Activated CD4-positive, alpha-beta T cell treated with anti-CD3 and anti-CD28 coated beads, Interleukin-2, amount 50 U/mL, for 24 hours (primary cell): ENCODE measurements around the gene MNS1.
"Not testable (repeated sequence)": the region's sequence is repeated elsewhere in the genome, so short reads cannot be mapped to it uniquely, and the experiment has no call there.

Source experiments
- DNase-seq, 2 donors: peaks; one replicate each; pipeline ENCODE4 v3.0.0-alpha.2; 2020; ENCODE audit warnings: low read depth in 1 of 2, low spot score in 1 of 2

Gene MNS1

DNA sequence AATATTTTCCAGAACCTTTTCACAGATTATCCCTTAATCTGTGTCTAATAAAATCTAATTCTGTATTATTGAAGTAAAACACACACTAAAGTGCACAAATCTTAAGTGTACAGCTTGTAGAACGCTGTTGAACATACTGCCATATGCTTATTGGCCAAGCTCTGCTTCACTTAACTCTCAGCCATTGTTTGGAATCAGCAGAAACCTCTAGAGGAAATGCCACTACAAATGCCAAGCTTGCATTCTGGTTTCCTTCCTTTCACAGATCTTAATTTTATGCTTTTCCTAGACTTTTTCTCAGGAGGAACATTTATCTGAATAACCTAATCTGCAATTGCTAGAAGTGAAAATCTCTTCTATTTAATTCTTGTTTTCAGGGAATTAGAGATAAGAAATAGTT is 10.1 kb downstream of the MNS1 start:
- no peak for DNase-seq

DNA sequence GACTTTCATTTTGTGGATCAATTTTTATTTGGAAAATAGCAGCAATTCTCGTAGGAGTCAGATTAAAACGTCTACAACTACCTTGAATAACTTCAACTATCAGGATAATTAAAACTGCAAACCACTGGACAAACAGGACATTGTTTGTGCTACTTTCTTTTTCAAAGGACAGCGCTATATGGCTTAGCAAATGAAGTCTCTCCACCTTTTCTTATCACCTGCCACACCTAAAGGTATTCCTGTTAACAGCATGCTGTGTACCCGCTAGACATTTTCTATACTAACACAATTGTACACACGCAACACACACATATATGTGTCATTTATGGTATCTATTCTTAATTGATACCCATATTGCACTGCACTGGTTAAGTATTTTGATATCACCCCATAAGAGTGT is 19.2 kb downstream of the MNS1 start:
- DNase-seq, result no peak

DNA sequence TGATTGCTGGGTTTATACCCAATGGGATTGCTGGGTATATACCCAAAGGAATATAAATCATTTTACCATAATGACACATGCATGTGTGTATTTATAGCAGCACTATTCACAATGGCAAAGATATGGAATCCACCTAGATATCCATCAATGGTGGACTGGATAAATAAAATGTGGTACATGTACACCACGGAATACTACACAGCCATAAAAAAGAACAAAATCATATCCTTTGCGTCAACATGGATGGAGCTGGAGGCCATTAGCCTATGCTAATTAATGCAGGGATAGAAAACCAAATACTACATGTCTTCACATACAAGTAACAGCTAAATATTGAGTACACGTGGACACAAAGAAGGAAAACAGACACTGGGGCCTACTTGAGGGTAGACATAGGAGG is 22.6 kb downstream of the MNS1 start:
- DNase-seq, result no peak

DNA sequence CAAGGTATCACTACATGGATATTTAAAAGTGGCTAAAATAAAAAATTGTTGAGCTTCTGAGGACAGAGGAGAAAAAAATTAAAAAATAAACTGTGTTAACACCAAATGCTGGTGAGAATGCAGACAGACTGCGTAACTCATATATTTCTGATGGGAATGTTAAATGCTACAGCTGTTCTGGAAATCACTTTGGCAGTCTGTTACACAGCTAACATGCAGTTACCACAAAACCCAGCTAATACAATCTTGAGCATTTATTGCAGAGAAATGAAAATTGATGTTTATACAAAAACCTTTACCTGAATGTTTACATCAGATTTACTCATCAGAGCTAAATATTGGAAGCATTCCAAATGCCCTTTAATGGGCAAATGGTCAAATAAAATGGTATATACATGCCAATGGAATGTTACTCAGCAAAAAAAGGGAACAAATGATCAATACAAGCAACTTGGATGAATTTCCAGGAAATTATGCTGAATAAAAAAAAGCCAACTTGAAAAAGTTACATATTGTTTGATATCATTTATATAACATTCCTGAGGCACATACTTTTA is 24.6 kb downstream of the MNS1 start:
- DNase-seq, result no peak

DNA sequence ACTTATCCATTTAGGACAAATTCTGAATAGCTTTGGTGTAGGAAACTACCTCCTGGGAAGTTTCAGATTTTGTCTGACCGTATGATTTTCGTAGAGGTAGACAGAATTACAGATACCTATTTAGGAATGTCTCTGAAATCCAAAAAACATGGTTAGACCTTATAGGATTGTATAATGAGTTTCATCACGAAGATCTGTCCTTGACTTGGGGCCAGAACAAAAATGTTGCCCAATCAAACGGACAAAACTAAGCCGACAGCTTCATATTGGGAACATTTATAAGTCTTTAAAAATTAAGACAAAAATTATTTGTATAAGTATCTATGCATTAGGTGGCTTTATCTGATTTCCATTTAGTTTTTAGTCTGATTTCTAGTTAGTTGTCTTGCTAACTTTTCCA is 32.6 kb downstream of the MNS1 start:
- no peak for DNase-seq

DNA sequence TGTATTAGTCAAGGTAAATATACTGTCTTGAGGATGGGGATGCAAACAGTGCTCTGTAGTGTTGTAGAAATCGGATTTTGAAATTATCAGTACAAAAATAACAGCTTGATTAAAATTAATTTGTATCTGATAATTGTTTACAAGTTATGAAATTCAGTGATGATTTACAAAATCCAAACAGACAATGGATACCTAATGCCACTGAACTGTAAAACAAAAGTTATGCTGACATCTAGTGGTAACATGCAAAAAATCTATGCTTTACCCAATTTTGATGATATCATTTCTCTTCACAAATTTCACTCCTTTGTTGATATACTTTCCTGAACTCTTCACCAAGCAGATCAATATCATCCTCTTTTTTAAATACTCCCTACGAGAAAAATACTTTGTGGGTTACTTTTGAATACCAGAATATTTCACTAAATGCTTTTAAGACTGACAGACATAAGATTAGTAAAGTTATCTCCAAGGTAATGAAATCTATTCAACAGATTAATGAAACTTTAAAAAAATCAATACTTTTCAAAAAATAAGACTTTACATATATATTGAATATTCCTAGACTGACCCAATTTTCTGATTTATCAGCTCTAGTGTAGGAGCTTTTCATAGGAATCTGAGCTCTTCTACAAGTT is 36.0 kb downstream of the MNS1 start:
- DNase-seq, result no peak

DNA sequence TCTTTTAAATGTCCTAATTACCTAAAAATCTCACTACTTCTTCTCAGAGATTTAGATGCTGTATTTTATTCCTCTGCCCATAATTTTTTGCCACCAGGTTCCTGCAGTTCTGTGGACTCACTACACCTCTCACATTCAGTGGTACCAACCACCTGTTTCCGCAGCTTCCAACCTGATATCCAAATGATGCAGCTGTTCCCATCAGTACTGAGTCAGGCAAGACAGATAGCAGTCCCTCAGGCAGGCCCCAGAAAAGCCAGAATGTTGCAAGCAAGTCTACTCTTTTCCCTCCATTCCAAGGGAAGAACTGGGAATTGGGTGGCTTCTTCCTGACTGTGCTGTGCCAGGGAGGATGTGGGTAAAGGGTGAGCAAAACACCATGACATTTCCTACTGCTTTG is 39.0 kb downstream of the MNS1 start:
- DNase-seq, result no peak

DNA sequence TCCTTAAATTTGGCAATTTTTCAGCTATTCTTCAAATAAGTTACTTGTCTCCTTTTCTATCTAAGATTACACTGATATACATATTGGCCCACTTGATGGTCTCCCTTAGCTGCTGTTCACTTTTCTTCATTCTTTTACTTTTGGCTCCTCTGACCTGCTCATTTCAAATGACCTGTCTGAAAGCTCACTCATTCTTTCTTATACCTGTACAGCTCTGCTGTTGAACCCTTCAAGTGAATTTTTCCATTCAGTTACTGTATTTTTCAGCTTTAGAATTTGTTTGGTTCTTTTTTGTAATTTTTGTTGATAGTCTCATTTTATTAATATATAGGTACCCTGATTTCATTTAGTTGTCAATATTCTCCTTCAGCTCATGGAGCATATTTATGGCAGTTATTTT is 39.7 kb downstream of the MNS1 start:
- DNase-seq, result no peak

DNA sequence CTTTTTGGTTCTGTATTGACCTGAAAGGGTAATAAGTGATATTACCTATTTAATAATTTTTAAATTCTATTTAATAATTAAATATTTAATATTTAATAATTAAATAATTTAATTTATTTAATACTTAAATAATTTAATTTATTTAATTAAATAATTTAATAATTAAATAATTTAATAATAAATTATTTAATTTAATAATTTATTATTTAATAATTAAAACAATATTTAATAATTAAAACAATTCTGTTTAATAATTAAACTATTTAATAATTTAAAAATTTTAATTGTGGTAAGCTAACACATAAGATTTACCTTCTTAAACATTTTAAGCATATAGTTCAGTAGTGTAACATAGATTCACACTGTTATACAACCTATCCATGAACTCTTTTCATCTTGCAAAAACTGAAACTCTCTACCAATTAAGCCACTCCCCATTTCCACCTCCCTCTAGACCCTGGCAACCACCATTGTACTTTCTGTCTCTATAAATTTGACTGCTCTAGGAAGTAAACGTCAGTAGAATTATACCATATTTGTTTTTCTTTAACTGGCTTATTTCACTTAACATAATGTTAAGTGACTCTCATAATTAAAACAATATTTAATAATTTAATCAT is 51.7 kb downstream of the MNS1 start:
- DNase-seq, result not testable (repeated sequence)

DNA sequence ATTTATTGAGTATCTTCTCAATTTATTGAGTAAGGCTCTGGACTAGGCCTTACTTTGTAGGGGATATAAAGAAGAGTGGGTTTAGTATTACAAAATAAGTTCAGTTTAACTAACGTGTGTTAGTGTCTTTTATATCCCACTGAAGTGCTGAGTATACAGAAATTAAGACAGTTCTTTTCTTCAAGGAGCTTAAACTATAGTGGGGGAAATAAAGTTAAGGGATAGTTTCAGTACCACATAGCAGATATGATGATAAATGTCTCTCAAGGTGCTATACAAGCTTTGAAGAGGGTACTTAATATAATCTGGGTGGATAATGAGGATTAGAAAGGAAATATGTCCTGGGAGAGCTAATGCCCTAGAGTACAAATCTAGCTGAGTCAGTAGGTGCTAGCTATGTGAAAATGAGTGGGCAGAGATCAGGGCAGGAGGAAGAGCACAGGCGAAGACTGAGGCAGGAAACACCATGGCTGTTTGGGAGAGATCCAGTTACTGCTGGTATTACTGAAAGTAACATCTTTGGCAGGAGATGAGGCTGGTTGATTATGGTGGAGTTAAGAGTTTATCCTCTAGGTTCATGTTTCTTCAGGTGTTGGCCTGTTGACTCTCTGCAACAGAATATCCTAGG is 53.7 kb downstream of the MNS1 start:
- DNase-seq, result no peak

DNA sequence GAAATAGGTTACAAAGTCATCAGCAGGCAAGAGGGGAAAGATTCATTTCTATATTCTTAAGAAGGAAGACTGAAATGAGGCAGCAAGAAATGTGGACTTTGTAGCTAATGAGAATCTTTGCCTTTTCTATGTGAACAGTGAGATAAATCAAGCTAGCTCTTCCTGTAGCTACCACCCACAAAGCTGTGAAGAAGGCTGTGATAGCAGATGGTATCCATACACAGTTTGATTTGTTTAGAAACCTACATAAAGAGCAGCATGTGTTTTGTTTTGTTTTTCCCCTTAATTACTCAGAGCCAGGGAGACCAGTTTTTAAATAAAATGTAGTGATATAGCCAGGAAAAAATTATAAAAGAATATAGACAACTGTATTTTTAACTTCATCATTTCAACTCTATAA is 54.2 kb downstream of the MNS1 start:
- DNase-seq, result no peak

DNA sequence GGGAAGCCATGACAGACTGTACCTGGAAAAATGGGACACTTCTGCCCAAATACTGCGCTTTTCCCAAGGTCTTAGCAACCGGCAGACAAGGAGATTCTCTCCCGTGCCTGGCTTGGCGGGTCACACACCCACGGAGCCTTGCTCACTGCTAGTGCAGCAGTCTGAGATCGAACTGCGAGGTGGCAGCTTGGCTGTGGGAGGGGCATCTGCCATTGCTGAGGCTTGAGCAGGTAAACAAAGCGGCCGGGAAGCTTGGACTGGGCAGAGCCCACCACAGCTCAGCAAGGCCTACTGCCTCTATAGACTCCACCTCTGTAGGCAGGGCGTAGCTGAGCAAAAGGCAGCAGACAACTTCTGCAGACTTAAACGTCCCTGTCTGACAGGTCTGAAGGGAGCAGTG is 65.7 kb downstream of the MNS1 start:
- DNase-seq, result not testable (repeated sequence)

DNA sequence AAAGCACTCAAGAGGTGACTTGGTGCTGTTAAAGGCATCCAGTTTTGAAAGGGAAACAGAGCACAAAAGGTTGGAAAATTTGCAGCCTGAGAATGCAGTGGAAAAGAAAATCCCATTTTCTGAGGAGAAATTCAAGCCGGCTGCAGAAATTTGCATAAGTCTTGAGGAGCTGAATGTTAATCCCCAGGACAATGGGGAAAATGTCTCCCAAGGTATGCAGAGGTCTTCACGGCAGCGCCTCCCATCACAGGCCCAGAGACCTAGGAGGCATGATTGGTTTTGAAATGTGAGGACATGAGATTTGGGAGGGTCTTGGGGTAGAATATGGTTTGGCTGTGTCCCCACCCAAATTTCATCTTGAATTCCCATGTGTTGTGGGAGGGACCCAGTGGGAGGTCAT is 67.6 kb downstream of the MNS1 start:
- DNase-seq, result not testable (repeated sequence)

DNA sequence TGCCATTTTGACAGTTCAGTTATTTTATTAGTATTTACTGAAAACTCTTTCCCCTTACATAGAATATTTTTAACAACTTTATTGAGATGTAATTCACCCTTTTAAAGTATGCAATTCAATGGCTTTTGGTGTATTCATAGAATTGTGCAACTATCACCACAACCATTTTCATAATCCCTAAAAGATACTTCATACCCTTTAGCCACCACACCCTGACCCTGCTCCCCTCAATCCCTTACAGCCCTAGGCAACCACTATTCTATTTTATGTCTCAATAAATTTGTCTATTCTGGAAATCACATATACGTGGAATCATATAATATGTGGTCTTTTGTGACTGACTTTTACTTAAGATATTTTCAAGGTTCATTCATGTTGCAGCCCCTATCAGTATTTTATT is 70.0 kb downstream of the MNS1 start:
- DNase-seq, result no peak

DNA sequence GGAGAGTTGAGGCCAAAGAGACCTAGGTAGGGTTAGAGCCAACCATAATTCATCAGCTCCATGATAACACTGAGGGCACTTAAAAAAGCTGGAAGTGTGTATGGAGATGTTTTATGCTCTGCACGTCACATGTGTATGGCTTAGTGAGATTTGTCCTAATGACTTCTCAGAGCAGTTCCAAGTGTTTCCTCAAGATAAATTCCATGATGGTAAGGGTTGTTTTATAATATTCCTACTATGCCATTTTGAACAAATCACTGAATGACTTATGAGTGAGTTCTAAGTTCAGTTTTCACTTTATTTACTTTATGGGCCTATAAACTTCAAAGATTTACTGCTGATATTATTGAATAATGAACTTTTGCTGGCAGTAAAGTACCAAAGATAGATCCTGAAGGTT is 71.7 kb downstream of the MNS1 start:
- DNase-seq, result no peak

DNA sequence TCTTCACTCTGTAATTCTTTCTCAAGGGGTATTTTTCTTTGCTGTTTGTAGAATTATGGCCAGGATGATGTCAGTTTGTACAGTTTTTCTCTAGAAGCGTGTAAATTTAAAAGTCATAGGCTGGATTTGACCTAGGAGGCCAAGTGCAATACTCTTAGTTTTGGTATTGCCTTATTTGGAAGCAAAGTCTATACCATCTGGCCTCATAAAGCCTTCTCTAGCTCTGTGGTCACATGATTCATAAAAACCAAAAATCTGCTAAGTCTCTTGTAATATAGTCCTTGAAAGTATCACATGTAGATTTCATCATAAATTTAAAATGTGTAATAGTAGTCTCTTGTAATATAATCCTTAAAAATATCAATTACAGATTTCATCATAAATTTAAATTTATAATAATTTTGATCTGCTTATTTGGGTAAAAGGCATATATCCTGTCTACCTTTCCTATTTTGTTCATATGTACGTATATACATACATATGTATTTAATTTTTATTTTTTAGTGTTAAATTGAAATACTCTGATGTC is 74.1 kb downstream of the MNS1 start:
- no peak for DNase-seq

DNA sequence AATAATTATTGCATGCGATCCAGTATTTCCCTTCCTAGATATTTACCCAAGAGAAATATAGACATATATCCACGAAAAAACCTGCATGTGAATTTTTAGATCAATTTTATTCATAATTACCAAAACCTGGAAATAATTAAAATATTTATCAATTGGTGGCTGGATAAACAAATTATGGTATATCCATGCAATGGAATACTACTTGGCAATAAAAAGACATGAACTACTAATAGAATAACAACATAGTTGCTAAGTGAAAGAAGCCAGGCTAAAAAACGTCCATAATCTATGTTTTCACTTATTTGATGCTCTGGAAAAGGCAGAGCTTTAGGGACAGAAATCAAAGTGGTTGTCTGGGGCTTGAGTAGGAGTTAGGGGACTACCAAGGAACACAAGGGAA is 79.0 kb downstream of the MNS1 start:
- DNase-seq, result no peak

DNA sequence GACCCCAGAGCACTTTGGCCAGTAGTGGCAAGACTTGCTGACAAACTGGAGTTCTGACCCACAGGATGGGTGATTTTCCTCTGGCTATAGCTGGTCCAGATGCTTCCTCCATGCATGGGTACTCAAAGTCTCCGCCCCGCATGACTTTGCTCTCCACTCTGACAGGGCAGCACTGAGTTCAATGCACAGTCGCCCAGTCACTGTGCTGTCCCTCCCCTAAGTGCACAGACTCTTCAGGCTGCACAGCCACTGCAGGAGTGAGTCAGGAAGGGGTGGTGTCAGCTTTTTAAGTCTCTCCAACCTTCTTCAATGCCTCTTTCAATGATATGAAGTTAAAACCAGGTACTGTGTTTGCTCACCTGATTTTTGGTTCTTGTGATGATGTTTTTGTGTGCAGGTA is 81.9 kb downstream of the MNS1 start:
- DNase-seq, result no peak
